PFSK-1 (cell line): ENCODE data around the gene RDH12.

ENCODE experiments used
- FOXP2 ChIP-seq: optimal IDR thresholded peaks from 2 replicates; pipeline ENCODE3; 2011; ENCODE audit warnings: borderline replicate concordance, control low read depth, inconsistent platforms; ENCODE audit not compliant: insufficient read depth; ENCODE audit errors: extremely low read length, extremely low read depth
- POLR2AphosphoS5 ChIP-seq: IDR thresholded peaks from 2 replicates; pipeline ENCODE4 v1.6.1; 2012; ENCODE audit warnings: low read depth, mild to moderate bottlenecking, control low read depth, low read length, moderate library complexity
- SIN3A ChIP-seq: IDR thresholded peaks from 2 replicates; pipeline ENCODE4 v1.6.1; 2012; ENCODE audit warnings: mild to moderate bottlenecking, low read length, moderate library complexity, borderline replicate concordance; ENCODE audit not compliant: insufficient read depth
- TAF1 ChIP-seq: IDR thresholded peaks from 2 replicates; pipeline ENCODE4 v1.6.1; 2012; ENCODE audit warnings: low read length, control low read depth, borderline replicate concordance; ENCODE audit not compliant: insufficient read depth
- TF ChIP-seq, protein P1 (sequence below), 2 experiments: IDR thresholded peaks; 2 replicates each; pipeline versions ENCODE4 v1.6.1 to v1.8.0; 2011 to 2012; ENCODE audit warnings: low read depth in 2 of 2, low read length in 2 of 2, control low read depth in 1 of 2, inconsistent platforms in 1 of 2, mild to moderate bottlenecking in 1 of 2, moderate library complexity in 1 of 2; ENCODE audit not compliant: insufficient read depth in 1 of 2

DNA sequence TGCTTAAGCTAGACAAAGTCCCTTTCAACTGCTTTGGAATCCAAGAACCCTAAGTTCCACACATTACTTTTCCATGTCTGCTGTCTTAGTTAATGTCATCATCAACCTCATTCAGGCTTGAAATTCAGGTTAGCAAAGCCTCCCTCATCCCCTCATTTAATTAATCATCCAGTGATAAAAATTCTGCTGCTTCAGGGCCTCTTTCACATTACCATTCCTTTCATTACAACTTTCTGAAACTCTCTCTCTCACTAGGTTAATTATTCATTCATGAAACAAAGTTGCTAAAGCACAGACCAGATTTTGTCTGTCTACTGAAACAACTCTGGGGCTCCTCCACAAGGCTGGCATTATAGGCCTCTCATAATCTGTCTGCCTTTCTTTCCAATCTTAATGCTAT lies 17.8 kb upstream of the RDH12 start:
- TF ChIP-seq, protein P1, sequence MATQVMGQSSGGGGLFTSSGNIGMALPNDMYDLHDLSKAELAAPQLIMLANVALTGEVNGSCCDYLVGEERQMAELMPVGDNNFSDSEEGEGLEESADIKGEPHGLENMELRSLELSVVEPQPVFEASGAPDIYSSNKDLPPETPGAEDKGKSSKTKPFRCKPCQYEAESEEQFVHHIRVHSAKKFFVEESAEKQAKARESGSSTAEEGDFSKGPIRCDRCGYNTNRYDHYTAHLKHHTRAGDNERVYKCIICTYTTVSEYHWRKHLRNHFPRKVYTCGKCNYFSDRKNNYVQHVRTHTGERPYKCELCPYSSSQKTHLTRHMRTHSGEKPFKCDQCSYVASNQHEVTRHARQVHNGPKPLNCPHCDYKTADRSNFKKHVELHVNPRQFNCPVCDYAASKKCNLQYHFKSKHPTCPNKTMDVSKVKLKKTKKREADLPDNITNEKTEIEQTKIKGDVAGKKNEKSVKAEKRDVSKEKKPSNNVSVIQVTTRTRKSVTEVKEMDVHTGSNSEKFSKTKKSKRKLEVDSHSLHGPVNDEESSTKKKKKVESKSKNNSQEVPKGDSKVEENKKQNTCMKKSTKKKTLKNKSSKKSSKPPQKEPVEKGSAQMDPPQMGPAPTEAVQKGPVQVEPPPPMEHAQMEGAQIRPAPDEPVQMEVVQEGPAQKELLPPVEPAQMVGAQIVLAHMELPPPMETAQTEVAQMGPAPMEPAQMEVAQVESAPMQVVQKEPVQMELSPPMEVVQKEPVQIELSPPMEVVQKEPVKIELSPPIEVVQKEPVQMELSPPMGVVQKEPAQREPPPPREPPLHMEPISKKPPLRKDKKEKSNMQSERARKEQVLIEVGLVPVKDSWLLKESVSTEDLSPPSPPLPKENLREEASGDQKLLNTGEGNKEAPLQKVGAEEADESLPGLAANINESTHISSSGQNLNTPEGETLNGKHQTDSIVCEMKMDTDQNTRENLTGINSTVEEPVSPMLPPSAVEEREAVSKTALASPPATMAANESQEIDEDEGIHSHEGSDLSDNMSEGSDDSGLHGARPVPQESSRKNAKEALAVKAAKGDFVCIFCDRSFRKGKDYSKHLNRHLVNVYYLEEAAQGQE (IDR thresholded peaks at IDR 0.05; ENCODE audit: insufficient read depth in 1 of 2, low read depth in 2 of 2, low read length in 2 of 2), result no peak
- TF ChIP-seq POLR2AphosphoS5, result no peak
- no peak for TF ChIP-seq TAF1
- no peak for TF ChIP-seq SIN3A
- no peak for TF ChIP-seq FOXP2
